ENCODE data around the gene TTLL11.

DNA sequence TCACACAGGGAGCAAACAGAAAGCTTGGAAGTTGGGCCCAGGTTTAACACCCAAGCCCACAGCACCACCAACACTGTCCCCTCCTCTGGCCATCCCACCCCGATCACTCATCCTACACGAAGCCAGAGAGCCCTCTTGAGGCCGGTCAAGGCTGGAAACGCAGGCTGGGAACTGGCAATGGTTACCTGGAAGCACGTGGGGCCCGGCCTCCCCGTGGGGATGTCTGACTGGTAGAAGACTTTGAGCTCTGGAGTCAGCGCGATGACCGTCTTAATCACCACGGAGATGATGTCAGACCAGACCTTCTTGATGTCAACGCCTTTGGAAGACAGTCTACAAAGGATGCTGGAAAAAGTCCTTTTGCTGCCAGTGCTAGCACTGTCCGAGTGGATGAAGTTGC is 104.1 kb downstream of the TTLL11 start:
- TF ChIP-seq, protein P1, sequence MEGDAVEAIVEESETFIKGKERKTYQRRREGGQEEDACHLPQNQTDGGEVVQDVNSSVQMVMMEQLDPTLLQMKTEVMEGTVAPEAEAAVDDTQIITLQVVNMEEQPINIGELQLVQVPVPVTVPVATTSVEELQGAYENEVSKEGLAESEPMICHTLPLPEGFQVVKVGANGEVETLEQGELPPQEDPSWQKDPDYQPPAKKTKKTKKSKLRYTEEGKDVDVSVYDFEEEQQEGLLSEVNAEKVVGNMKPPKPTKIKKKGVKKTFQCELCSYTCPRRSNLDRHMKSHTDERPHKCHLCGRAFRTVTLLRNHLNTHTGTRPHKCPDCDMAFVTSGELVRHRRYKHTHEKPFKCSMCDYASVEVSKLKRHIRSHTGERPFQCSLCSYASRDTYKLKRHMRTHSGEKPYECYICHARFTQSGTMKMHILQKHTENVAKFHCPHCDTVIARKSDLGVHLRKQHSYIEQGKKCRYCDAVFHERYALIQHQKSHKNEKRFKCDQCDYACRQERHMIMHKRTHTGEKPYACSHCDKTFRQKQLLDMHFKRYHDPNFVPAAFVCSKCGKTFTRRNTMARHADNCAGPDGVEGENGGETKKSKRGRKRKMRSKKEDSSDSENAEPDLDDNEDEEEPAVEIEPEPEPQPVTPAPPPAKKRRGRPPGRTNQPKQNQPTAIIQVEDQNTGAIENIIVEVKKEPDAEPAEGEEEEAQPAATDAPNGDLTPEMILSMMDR (conservative IDR thresholded peaks at IDR 0.05), result no peak
- no peak for TF ChIP-seq ZFX (IDR thresholded peaks at IDR 0.05)

All from C4-2B (cell line).